BE2C (cell line): ENCODE measurements around the gene NLGN1.
A peak's percentile ranks its signal among the peaks of the same experiment; 100 is the strongest.

ENCODE experiments used
- DNase-seq: peaks from one replicate; pipeline ENCODE4 v3.0.0-alpha.2; 2020
- H3K27me3 ChIP-seq: fragments of 250-450 bp; sonication (Bioruptor Pico); 2 replicates; pipeline ENCODE4 v1.5.1; 2020; ENCODE audit warnings: mild to moderate bottlenecking
- H3K36me3 ChIP-seq: fragments of 250-450 bp; sonication (Bioruptor Pico); 2 replicates; pipeline ENCODE4 v1.5.1; 2020; ENCODE audit warnings: mild to moderate bottlenecking
- H3K4me1 ChIP-seq: fragments of 250-450 bp; sonication (Bioruptor Pico); 2 replicates; pipeline ENCODE4 v1.5.1; 2020
- H3K4me3 ChIP-seq: 2 replicates; pipeline ENCODE4 v1.5.1; 2011; ENCODE audit warnings: low read depth, low read length
- H3K9me3 ChIP-seq: fragments of 250-450 bp; sonication (Bioruptor Pico); 2 replicates; pipeline ENCODE4 v1.5.1; 2020
- CTCF ChIP-seq: IDR thresholded peaks from 2 replicates; pipeline ENCODE4 v1.5.1; 2012; ENCODE audit warnings: mild to moderate bottlenecking, low read depth, low read length

Gene NLGN1

GRCh38 chr3:174120997-174121396 is 723.5 kb downstream of the NLGN1 start:
- no peaks in the 10 kb centered on the region for H3K36me3 ChIP-seq
- DNase-seq: no peak
- no peaks in the 10 kb centered on the region for H3K27me3 ChIP-seq
- no peak for TF ChIP-seq CTCF
- H3K4me3 ChIP-seq: no peak overlapping the region
- no peaks in the 10 kb centered on the region for H3K4me1 ChIP-seq
- no peaks in the 10 kb centered on the region for H3K9me3 ChIP-seq

- Histone ChIP-seq H3K9me3 (no peaks in the 10 kb centered on the region), H3K36me3 (no peaks in the 10 kb centered on the region), H3K4me1 (no peaks in the 10 kb centered on the region), H3K4me3 (no peak overlapping the region), H3K27me3 (no peaks in the 10 kb centered on the region)
- no peak for TF ChIP-seq CTCF
- DNase-seq: no peak
Observed at GRCh38 chr3:174122411-174122810, 724.9 kb downstream of the NLGN1 start.

GRCh38 chr3:174125267-174125824 is 727.8 kb downstream of the NLGN1 start:
- peak; percentile 10 for DNase-seq
- H3K27me3 ChIP-seq: no peaks in the 10 kb centered on the region
- H3K36me3 ChIP-seq: no peaks in the 10 kb centered on the region
- TF ChIP-seq CTCF: peak; percentile 77
- no peak overlapping the region for H3K4me3 ChIP-seq
- no peaks in the 10 kb centered on the region for H3K4me1 ChIP-seq
- H3K9me3 ChIP-seq: no peaks in the 10 kb centered on the region

GRCh38 chr3:174126990-174127758 is 729.6 kb downstream of the NLGN1 start:
- Histone ChIP-seq H3K4me1 (no peaks in the 10 kb centered on the region), H3K4me3 (no peak overlapping the region), H3K9me3 (no peaks in the 10 kb centered on the region), H3K27me3 (no peaks in the 10 kb centered on the region), H3K36me3 (no peaks in the 10 kb centered on the region)
- TF ChIP-seq CTCF: no peak
- DNase-seq: no peak

GRCh38 chr3:174132006-174132405 is 734.5 kb downstream of the NLGN1 start:
- H3K9me3 ChIP-seq: no peaks in the 10 kb centered on the region
- DNase-seq: no peak
- TF ChIP-seq CTCF: no peak
- H3K36me3 ChIP-seq: no peaks in the 10 kb centered on the region
- H3K4me3 ChIP-seq: no peak overlapping the region
- H3K4me1 ChIP-seq: no peaks in the 10 kb centered on the region
- H3K27me3 ChIP-seq: peaks cover 2% of the 10 kb centered on the region; the same call in 1 of the 2 replicates

- Histone ChIP-seq H3K4me3 (no peak overlapping the region), H3K27me3 (peaks cover 2% of the 10 kb centered on the region; the same call in 1 of the 2 replicates), H3K9me3 (no peaks in the 10 kb centered on the region), H3K4me1 (no peaks in the 10 kb centered on the region), H3K36me3 (no peaks in the 10 kb centered on the region)
- TF ChIP-seq CTCF: no peak
- DNase-seq: no peak
Observed at GRCh38 chr3:174132421-174133042, 735.0 kb downstream of the NLGN1 start.
